DOHH2 (cell line): ENCODE results near the gene TMEM186.

ENCODE experiments used
- EZH2phosphoT487 ChIP-seq: fragments of 200-600 bp; sonication (generic); IDR thresholded peaks from 2 replicates; pipeline ENCODE4 v1.6.1; 2017; ENCODE audit warnings: borderline replicate concordance, mild to moderate bottlenecking, antibody characterized with exemption, low read length, moderate library complexity, mixed read lengths
- TF ChIP-seq, protein P1 (sequence below): fragments of 200-600 bp; sonication (generic); IDR thresholded peaks from one replicate; pipeline ENCODE4 v1.5.1; 2014; ENCODE audit warnings: antibody characterized with exemption, mild to moderate bottlenecking, low read depth, low read length; ENCODE audit not compliant: poor library complexity, severe bottlenecking

DNA sequence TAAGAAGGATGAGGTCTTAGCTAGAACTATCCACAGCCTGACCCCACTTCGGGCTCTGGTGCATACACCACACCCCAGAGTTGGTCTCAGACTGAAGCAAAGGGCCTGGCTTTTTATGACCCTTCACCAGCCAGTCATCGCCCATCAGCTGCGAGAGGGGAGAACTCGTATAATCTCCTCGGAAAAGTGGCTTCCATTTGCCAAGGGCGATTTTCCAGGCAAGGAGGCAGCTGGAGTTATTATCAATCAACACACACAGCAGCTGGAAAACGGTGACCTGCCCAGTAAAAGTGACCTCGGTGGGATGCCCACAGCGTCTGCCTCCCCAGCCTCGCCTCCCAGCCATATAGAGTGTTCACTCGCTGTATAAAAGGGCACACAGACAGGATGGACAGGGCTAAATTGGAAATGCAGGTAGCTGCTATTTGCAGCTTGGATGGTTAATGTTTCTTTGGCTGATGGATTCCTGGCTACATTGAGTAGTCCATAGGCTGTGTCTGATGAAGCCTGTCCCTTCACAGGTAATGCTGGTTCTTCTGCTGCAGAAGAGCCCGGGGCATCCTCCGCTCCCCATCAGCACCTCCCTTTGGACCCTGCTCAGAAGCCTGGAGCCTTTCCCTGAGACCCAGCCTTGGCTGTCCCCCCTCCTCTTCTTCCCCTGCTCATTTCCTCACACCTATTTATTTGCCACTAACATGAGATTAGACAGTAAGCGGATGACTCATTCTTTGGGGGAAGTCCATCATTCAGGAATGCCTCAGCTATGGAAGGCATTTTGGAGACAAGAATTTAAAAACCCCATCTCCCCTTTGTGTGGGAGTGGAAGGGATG, 45.7 kb downstream of the TMEM186 start:
- TF ChIP-seq EZH2phosphoT487, result no peak
- TF ChIP-seq, protein P1, sequence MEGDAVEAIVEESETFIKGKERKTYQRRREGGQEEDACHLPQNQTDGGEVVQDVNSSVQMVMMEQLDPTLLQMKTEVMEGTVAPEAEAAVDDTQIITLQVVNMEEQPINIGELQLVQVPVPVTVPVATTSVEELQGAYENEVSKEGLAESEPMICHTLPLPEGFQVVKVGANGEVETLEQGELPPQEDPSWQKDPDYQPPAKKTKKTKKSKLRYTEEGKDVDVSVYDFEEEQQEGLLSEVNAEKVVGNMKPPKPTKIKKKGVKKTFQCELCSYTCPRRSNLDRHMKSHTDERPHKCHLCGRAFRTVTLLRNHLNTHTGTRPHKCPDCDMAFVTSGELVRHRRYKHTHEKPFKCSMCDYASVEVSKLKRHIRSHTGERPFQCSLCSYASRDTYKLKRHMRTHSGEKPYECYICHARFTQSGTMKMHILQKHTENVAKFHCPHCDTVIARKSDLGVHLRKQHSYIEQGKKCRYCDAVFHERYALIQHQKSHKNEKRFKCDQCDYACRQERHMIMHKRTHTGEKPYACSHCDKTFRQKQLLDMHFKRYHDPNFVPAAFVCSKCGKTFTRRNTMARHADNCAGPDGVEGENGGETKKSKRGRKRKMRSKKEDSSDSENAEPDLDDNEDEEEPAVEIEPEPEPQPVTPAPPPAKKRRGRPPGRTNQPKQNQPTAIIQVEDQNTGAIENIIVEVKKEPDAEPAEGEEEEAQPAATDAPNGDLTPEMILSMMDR, result no peak
